ENCODE results near the gene NPAS3.

DNA sequence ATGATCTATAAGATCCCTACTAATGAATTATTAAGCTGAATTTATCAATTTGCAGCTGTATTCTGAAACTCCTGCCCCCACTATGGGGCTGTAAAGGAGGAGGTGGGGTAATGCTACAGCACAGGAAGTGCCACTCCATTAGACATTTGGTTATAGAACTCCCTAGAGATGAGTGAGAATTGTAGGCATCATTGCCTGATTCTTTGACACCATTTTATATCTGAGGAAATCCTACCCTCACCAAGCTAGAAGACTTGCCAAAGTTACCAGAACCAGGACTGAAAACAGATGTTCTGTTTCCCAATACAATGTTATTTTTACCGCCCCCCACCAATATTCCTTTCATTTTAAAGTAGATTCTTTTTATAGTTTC, 829.8 kb downstream of the NPAS3 start:
- TF ChIP-seq, protein P1, sequence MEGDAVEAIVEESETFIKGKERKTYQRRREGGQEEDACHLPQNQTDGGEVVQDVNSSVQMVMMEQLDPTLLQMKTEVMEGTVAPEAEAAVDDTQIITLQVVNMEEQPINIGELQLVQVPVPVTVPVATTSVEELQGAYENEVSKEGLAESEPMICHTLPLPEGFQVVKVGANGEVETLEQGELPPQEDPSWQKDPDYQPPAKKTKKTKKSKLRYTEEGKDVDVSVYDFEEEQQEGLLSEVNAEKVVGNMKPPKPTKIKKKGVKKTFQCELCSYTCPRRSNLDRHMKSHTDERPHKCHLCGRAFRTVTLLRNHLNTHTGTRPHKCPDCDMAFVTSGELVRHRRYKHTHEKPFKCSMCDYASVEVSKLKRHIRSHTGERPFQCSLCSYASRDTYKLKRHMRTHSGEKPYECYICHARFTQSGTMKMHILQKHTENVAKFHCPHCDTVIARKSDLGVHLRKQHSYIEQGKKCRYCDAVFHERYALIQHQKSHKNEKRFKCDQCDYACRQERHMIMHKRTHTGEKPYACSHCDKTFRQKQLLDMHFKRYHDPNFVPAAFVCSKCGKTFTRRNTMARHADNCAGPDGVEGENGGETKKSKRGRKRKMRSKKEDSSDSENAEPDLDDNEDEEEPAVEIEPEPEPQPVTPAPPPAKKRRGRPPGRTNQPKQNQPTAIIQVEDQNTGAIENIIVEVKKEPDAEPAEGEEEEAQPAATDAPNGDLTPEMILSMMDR (IDR thresholded peaks at IDR 0.05; ENCODE audit: insufficient read depth, low read length): no peak
- TF ChIP-seq POLR2AphosphoS5 (IDR thresholded peaks at IDR 0.05; ENCODE audit: low read depth): no peak

All from HL-60 (cell line).